Fibroblast of the conjunctiva (primary cell): Measurements from ENCODE around the gene TLN1.

Source experiments
- DNase-seq: peaks from one replicate; pipeline ENCODE4 v3.0.0-alpha.2; 2010; ENCODE audit warnings: low read depth

Gene TLN1

GRCh38 chr9:35661756-35662350 is 70.1 kb downstream of the TLN1 start:
- no peak for DNase-seq

GRCh38 chr9:35660966-35661415 is 71.0 kb downstream of the TLN1 start:
- DNase-seq: no peak

GRCh38 chr9:35659340-35659739 is 72.7 kb downstream of the TLN1 start:
- no peak for DNase-seq

- DNase-seq: no peak
Measured at GRCh38 chr9:35658968-35659220, 73.1 kb downstream of the TLN1 start.

- DNase-seq: peak; percentile 75
Measured at GRCh38 chr9:35658137-35658967, 73.6 kb downstream of the TLN1 start, which contains the start of gene CCDC107. Gene CCDC107 (plus strand): TSS chr9:35658292. CDS start chr9:35658380, 88 bp downstream.

- peak; percentile 99 for DNase-seq
Measured at GRCh38 chr9:35657546-35658136, 74.4 kb downstream of the TLN1 start, which contains the start of gene RMRP. Gene RMRP (minus strand): TSS chr9:35658019.

GRCh38 chr9:35656831-35657545 is 75.0 kb downstream of the TLN1 start:
- DNase-seq: no peak

- no peak for DNase-seq
Measured at GRCh38 chr9:35656348-35656747, 75.6 kb downstream of the TLN1 start.

- no peak for DNase-seq
Measured at GRCh38 chr9:35653611-35654010, 78.4 kb downstream of the TLN1 start.

- no peak for DNase-seq
Measured at GRCh38 chr9:35652829-35653209, 79.2 kb downstream of the TLN1 start.

GRCh38 chr9:35651956-35652828 is 79.8 kb downstream of the TLN1 start:
- DNase-seq: no peak

GRCh38 chr9:35650341-35651158 is 81.4 kb downstream of the TLN1 start, which contains the start of gene SIT1:
Gene SIT1 (minus strand): TSS chr9:35650931. CDS start chr9:35650853, 78 bp downstream.
- no peak for DNase-seq

GRCh38 chr9:35649431-35650340 is 82.3 kb downstream of the TLN1 start:
- no peak for DNase-seq
